HCT116 (cell line): ENCODE data around the gene SIGLEC12. TPM values are rescaled to one million over a fixed set of nuclear protein-coding genes. Genes with fewer than 3 reads are reported as not detected.

ENCODE experiments used
- ATAC-seq: fragments of 200-7000 bp; cut with Tn5 transposase; 2 replicates; pipeline ENCODE4 v1.9.1; 2020; ENCODE audit warnings: mild to moderate bottlenecking, moderate library complexity
- BruUV-seq: library from RNA; stranded (reverse); fragments of 400-500 nt; replicated peaks from 2 replicates; lab custom pipeline; 2021; lab: Mats Ljungman, UMichigan
- CTCF ChIA-PET: fragments of 300-600 bp; sonication (Branson Sonifier 250); formaldehyde crosslinking; loops from one replicate; lab custom pipeline; 2021; ENCODE audit warnings: antibody characterized with exemption; lab: Charles Lee
- POLR2A ChIA-PET: fragments of 300-600, 350-600 bp; sonication (Branson Sonifier 250); formaldehyde crosslinking; loops from one replicate; lab custom pipeline; 2021; ENCODE audit warnings: antibody characterized with exemption; lab: Charles Lee
- RAD21 ChIA-PET, 2 experiments: fragments of 300-600 bp; sonication (Branson Sonifier 250); formaldehyde crosslinking; loops; one replicate each; lab custom pipeline; 2023; ENCODE audit warnings: low total read pairs in 2 of 2; ENCODE audit not compliant: uncharacterized antibody in 2 of 2, unreplicated experiment in 2 of 2, low non-redundant PET in 1 of 2; lab: Charles Lee
- DNase-seq: peaks from one replicate; pipeline ENCODE4 v3.0.0-alpha.2; 2010; ENCODE audit warnings: low read depth, low spot score
- H2AFZ ChIP-seq: fragments of 200-600 bp; shearing (Covaris generic), sonication (generic); 2 replicates; pipeline ENCODE4 v1.6.1; 2017; ENCODE audit warnings: low read depth, mixed run types, mixed read lengths, antibody characterized with exemption, low read length; ENCODE audit not compliant: poor library complexity, severe bottlenecking
- H3K27ac ChIP-seq: 2 replicates; pipeline ENCODE4 v1.5.1; 2012; ENCODE audit warnings: low read depth, low read length
- H3K27me3 ChIP-seq: fragments of 200-600 bp; sonication (generic); 2 replicates; pipeline ENCODE4 v1.6.1; 2016; ENCODE audit warnings: mixed run types, low read length, mixed read lengths; ENCODE audit not compliant: insufficient read depth
- H3K36me3 ChIP-seq, 2 experiments: fragments of 200-500 bp in 1 of 2; fragments of 200-600 bp in 1 of 2; sonication (Bioruptor generic) in 1 of 2; sonication (generic) in 1 of 2; 2 replicates each; pipeline versions ENCODE4 v1.5.1 to v1.6.1; 2014 to 2016; ENCODE audit warnings: low read length in 2 of 2, inconsistent platforms in 1 of 2, mixed read lengths in 1 of 2, mixed run types in 1 of 2; ENCODE audit not compliant: insufficient read depth in 2 of 2, control insufficient read depth in 1 of 2
- H3K4me1 ChIP-seq, 2 experiments: fragments of 200-600 bp in 1 of 2; sonication (generic) in 1 of 2; 2 replicates each; pipeline versions ENCODE4 v1.5.1 to v1.6.1; 2012 to 2017; ENCODE audit warnings: low read length in 2 of 2, inconsistent platforms in 1 of 2, mild to moderate bottlenecking in 1 of 2, mixed read lengths in 1 of 2, mixed run types in 1 of 2, moderate library complexity in 1 of 2; ENCODE audit not compliant: insufficient read depth in 2 of 2, control insufficient read depth in 1 of 2
- H3K4me2 ChIP-seq: fragments of 200-600 bp; sonication (generic); 2 replicates; pipeline ENCODE4 v1.6.1; 2017; ENCODE audit warnings: mixed run types, low read length, mixed read lengths
- H3K4me3 ChIP-seq, 2 experiments: fragments of 200-600 bp in 1 of 2; sonication (generic) in 1 of 2; replicated peaks in 1 of 2; 2 replicates each; pipeline ENCODE4 v1.5.1; 2011 to 2016; ENCODE audit warnings: low read length in 2 of 2, control low read depth in 1 of 2, low read depth in 1 of 2, mild to moderate bottlenecking in 1 of 2, mixed read lengths in 1 of 2, mixed run types in 1 of 2
- H3K79me2 ChIP-seq: fragments of 200-600 bp; sonication (generic); 2 replicates; pipeline ENCODE4 v1.6.1; 2017; ENCODE audit warnings: mild to moderate bottlenecking, mixed run types, low read length, moderate library complexity, mixed read lengths; ENCODE audit not compliant: insufficient read depth
- H3K9ac ChIP-seq: fragments of 200-600 bp; sonication (generic); 2 replicates; pipeline ENCODE4 v1.6.1; 2016; ENCODE audit warnings: low read length, mixed read lengths
- H3K9me2 ChIP-seq: fragments of 200-600 bp; sonication (generic), shearing (Covaris generic); 2 replicates; pipeline ENCODE4 v1.6.1; 2017; ENCODE audit warnings: mixed run types, mild to moderate bottlenecking, moderate library complexity; ENCODE audit not compliant: insufficient read depth
- H3K9me3 ChIP-seq, 2 experiments: fragments of 200-500 bp in 1 of 2; fragments of 200-600 bp in 1 of 2; sonication (Bioruptor generic) in 1 of 2; sonication (generic) in 1 of 2; 2 replicates each; pipeline ENCODE4 v1.6.1; 2014 to 2017; ENCODE audit warnings: low read length in 2 of 2, mixed read lengths in 2 of 2, inconsistent platforms in 1 of 2, low read depth in 1 of 2, mild to moderate bottlenecking in 1 of 2, mixed run types in 1 of 2, moderate library complexity in 1 of 2; ENCODE audit not compliant: control insufficient read depth in 1 of 2, insufficient read depth in 1 of 2
- H4K20me1 ChIP-seq: fragments of 200-600 bp; sonication (generic), shearing (Covaris generic); 2 replicates; pipeline ENCODE4 v1.6.1; 2017; ENCODE audit warnings: mixed run types, mild to moderate bottlenecking, moderate library complexity; ENCODE audit not compliant: insufficient read depth
- ATF3 ChIP-seq: IDR thresholded peaks from 2 replicates; pipeline ENCODE4 v1.6.1; 2012
- EGR1 ChIP-seq: IDR thresholded peaks from 2 replicates; pipeline ENCODE4 v1.6.1; 2012; ENCODE audit warnings: low read depth
- EZH2 ChIP-seq: fragments of 200-600 bp; sonication (generic); IDR thresholded peaks from 2 replicates; pipeline ENCODE4 v1.6.1; 2017; ENCODE audit warnings: antibody characterized with exemption, mixed run types
- EZH2phosphoT487 ChIP-seq: fragments of 200-600 bp; IDR thresholded peaks from 2 replicates; pipeline ENCODE4 v1.6.1; 2018; ENCODE audit warnings: antibody characterized with exemption, borderline replicate concordance
- POLR2AphosphoS5 ChIP-seq: IDR thresholded peaks from 2 replicates; pipeline ENCODE4 v1.6.1; 2011; ENCODE audit warnings: mild to moderate bottlenecking, low read depth, low read length, moderate library complexity
- RAD21 ChIP-seq: IDR thresholded peaks from 2 replicates; pipeline ENCODE4 v1.6.1; 2012; ENCODE audit warnings: low read depth, mild to moderate bottlenecking
- SIN3A ChIP-seq: IDR thresholded peaks from 2 replicates; pipeline ENCODE4 v1.6.1; 2012; ENCODE audit warnings: low read depth
- SP1 ChIP-seq: IDR thresholded peaks from 2 replicates; pipeline ENCODE4 v1.6.1; 2012; ENCODE audit warnings: low read depth
- YY1 ChIP-seq: IDR thresholded peaks from 2 replicates; pipeline ENCODE4 v1.6.1; 2011; ENCODE audit warnings: low read length, low read depth, moderate library complexity, mild to moderate bottlenecking; ENCODE audit not compliant: insufficient replicate concordance; ENCODE audit errors: extremely low read depth
- intact Hi-C: fragments of 100-400 bp; cut with micrococcal nuclease; formaldehyde crosslinking; loops from 2 replicates; pipeline ENCODE4 v1.10.0; 2022
- total RNA-seq: library from RNA; stranded (reverse); gene quantifications from one replicate; pipeline ENCODE4 v1.2.1, GENCODE V29; 2021; ENCODE audit not compliant: unreplicated experiment
- TF ChIP-seq, protein P1 (sequence below): IDR thresholded peaks from 2 replicates; pipeline ENCODE4 v1.6.1; 2012
- TF ChIP-seq, protein P2 (sequence below): IDR thresholded peaks from 2 replicates; pipeline ENCODE4 v1.6.1; 2011; ENCODE audit warnings: mild to moderate bottlenecking, low read length, moderate library complexity; ENCODE audit not compliant: insufficient replicate concordance; ENCODE audit errors: extremely low read depth

The SIGLEC12 gene
- total RNA-seq, 1 experiment from 2014 or later = not detected

DNA sequence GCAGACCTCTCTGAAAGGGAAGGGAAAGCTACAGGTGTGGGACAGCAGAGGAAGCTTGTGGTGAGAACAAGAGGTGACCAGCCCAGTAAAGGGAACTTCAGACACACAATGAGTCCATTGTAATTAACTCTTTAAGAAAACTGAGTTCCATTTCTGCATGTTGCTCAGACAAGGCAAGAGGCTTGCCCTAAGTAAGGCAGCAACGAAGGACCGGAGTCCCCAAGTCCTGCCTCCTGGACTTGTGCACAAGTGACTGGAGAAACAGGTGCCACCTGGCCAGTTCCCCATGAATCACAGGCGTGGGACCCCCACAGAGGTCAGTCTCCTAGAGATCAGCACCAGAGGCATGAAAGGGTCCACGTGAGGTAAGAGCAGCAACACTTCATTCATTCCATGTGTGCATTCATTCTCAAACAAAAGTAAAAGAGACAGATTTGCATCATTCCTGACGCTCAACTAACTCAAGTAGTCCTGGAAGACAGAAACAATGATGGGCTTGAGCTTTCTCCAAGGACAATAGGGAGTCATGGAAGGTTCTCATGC, 44.6 kb upstream of the SIGLEC12 start:
- intact Hi-C loops = no loop called here
- TF ChIP-seq, protein P1, sequence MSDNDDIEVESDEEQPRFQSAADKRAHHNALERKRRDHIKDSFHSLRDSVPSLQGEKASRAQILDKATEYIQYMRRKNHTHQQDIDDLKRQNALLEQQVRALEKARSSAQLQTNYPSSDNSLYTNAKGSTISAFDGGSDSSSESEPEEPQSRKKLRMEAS = no peak
- TF ChIP-seq YY1 = no peak
- no peak for TF ChIP-seq EGR1
- no peak overlapping the region for H3K4me2 ChIP-seq
- DNase-seq (no peak), ATAC-seq (no peak)
- H3K36me3 ChIP-seq = no peaks in the 10 kb centered on the region
- no peaks in the 10 kb centered on the region for H3K9me3 ChIP-seq
- H3K27ac ChIP-seq = no peak overlapping the region
- H3K79me2 ChIP-seq = no peaks in the 10 kb centered on the region
- no peaks in the 10 kb centered on the region for H3K9me2 ChIP-seq
- H3K9ac ChIP-seq = no peak overlapping the region
- H2AFZ ChIP-seq = no peak overlapping the region
- no TSS peak for BruUV-seq
- RAD21 ChIA-PET = interaction anchor here in 1 of 2 experiments (0.7 kb wide), 1 partner anchor 62 kb away, joined by 3 read pairs; no protein-coding TSS in a partner anchor
- no peaks in the 10 kb centered on the region for H4K20me1 ChIP-seq
- CTCF ChIA-PET = no interaction called here
- H3K4me1 ChIP-seq = no peaks in the 10 kb centered on the region
- POLR2A ChIA-PET = no interaction called here
- H3K27me3 ChIP-seq = peaks cover 61% of the 10 kb centered on the region
- no peak overlapping the region for H3K4me3 ChIP-seq

DNA sequence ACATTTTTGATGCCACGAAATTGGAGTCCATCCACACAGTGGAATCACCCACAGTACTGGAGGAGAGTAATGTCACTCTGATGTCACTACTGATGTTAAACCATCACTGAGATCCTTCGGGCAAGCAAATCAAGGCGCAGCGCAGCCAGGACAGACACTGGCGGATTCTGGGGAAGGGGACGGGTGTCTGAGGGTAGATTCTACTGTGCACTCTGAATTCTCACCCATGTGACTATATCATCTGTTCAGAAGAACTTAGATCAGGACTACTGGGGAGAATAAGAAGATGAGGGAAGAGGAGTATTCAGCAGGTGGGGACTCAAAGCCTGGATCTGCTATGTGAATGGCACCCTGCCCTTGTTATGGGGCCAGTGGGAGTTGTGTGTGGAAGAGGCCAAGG, 42.4 kb upstream of the SIGLEC12 start:
- Histone ChIP-seq H4K20me1 (no peaks in the 10 kb centered on the region), H3K79me2 (no peaks in the 10 kb centered on the region), H3K9me2 (no peaks in the 10 kb centered on the region), H2AFZ (no peak overlapping the region), H3K27me3 (peaks cover 69% of the 10 kb centered on the region), H3K36me3 (no peaks in the 10 kb centered on the region), H3K4me2 (no peak overlapping the region), H3K9ac (no peak overlapping the region), H3K27ac (no peak overlapping the region), H3K4me1 (no peaks in the 10 kb centered on the region), H3K9me3 (no peaks in the 10 kb centered on the region), H3K4me3 (no peak overlapping the region)
- ATAC-seq (no peak), DNase-seq (no peak)
- intact Hi-C loops = no loop called here
- ChIA-PET RAD21 (no interaction called here), POLR2A (no interaction called here), CTCF (no interaction called here)
- TF ChIP-seq ATF3 (no peak), EZH2phosphoT487 (no peak), YY1 (no peak), POLR2AphosphoS5 (no peak), EZH2 (no peak), RAD21 (no peak), SIN3A (no peak), EGR1 (no peak), SP1 (no peak)
- TF ChIP-seq, protein P2, sequence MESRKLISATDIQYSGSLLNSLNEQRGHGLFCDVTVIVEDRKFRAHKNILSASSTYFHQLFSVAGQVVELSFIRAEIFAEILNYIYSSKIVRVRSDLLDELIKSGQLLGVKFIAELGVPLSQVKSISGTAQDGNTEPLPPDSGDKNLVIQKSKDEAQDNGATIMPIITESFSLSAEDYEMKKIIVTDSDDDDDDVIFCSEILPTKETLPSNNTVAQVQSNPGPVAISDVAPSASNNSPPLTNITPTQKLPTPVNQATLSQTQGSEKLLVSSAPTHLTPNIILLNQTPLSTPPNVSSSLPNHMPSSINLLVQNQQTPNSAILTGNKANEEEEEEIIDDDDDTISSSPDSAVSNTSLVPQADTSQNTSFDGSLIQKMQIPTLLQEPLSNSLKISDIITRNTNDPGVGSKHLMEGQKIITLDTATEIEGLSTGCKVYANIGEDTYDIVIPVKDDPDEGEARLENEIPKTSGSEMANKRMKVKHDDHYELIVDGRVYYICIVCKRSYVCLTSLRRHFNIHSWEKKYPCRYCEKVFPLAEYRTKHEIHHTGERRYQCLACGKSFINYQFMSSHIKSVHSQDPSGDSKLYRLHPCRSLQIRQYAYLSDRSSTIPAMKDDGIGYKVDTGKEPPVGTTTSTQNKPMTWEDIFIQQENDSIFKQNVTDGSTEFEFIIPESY = no peak
- TF ChIP-seq, protein P1 = no peak
- BruUV-seq = no TSS peak
